Glutamatergic neuron (in vitro differentiated cells): ENCODE results near the gene HHIP. TPM values are rescaled to one million over a fixed set of nuclear protein-coding genes. Genes with fewer than 3 reads are reported as not detected.

Experiments
- DNase-seq: peaks from one replicate; pipeline ENCODE4 v3.0.0; 2022
- H3K27ac Mint-ChIP-seq: one replicate; pipeline ENCODE4 v1.8.0; 2020; ENCODE audit warnings: mild to moderate bottlenecking, mixed read lengths, inconsistent platforms; ENCODE audit not compliant: unreplicated experiment
- H3K27me3 Mint-ChIP-seq: one replicate; pipeline ENCODE4 v1.8.0; 2020; ENCODE audit warnings: mild to moderate bottlenecking, moderate library complexity, mixed read lengths, inconsistent platforms; ENCODE audit not compliant: unreplicated experiment
- H3K36me3 Mint-ChIP-seq: one replicate; pipeline ENCODE4 v1.8.0; 2020; ENCODE audit warnings: mild to moderate bottlenecking, mixed read lengths, inconsistent platforms; ENCODE audit not compliant: unreplicated experiment
- H3K4me1 Mint-ChIP-seq: one replicate; pipeline ENCODE4 v1.8.0; 2020; ENCODE audit warnings: mild to moderate bottlenecking, low read depth, mixed read lengths, inconsistent platforms; ENCODE audit not compliant: unreplicated experiment
- H3K4me3 Mint-ChIP-seq: one replicate; pipeline ENCODE4 v1.8.0; 2020; ENCODE audit warnings: mild to moderate bottlenecking, mixed read lengths, inconsistent platforms; ENCODE audit not compliant: unreplicated experiment
- H3K9me3 Mint-ChIP-seq: one replicate; pipeline ENCODE4 v1.8.0; 2020; ENCODE audit warnings: mild to moderate bottlenecking, moderate library complexity, mixed read lengths, inconsistent platforms; ENCODE audit not compliant: unreplicated experiment
- total RNA-seq: library from RNA; stranded (reverse); fragmentation: NEBNext Ultra II Directional; extraction: Animal tissue kit (Norgen Biotek cat#: 25700); gene quantifications from one replicate; pipeline ENCODE4 v1.2.1, GENCODE V29; 2021; ENCODE audit not compliant: unreplicated experiment
- TF ChIP-seq, protein P1 (sequence below): fragments of 200-600 bp; sonication (generic); IDR thresholded peaks from one replicate; pipeline ENCODE4 v1.5.0; 2021; ENCODE audit not compliant: partially characterized antibody, unreplicated experiment

Gene HHIP
- total RNA-seq, 1 donor from 2014 or later: 9.7 TPM

DNA sequence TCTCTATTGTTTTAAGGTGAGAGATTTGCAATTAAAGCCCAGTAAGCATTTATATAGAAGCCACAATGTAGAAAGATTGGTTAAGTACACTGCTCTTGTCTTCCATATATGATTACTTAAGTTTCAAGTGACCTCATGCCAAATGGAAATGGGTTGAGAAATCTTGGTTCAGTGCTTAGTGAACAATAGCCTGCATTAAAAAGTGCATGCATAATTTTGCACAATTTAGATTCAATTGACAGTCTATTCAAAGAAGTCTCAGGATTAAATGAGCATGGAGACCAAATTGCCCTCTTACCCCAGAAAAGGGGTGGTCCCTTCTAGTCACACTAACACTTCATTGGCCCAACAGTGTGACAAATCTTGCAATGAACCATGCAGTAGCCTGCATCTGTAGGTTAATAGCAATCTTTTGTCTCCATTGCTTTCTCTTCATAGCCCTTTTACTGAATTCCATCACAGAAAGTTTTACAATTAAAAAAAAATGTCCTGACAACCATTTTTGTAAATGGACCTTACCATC, 93.6 kb downstream of the HHIP start:
- Mint-ChIP-seq H3K4me3 (no peak overlapping the region), H3K36me3 (no peaks in the 10 kb centered on the region), H3K9me3 (no peaks in the 10 kb centered on the region), H3K27me3 (no peaks in the 10 kb centered on the region), H3K27ac (no peak overlapping the region), H3K4me1 (peaks cover under 1% of the 10 kb centered on the region)
- DNase-seq: no peak
- TF ChIP-seq, protein P1, sequence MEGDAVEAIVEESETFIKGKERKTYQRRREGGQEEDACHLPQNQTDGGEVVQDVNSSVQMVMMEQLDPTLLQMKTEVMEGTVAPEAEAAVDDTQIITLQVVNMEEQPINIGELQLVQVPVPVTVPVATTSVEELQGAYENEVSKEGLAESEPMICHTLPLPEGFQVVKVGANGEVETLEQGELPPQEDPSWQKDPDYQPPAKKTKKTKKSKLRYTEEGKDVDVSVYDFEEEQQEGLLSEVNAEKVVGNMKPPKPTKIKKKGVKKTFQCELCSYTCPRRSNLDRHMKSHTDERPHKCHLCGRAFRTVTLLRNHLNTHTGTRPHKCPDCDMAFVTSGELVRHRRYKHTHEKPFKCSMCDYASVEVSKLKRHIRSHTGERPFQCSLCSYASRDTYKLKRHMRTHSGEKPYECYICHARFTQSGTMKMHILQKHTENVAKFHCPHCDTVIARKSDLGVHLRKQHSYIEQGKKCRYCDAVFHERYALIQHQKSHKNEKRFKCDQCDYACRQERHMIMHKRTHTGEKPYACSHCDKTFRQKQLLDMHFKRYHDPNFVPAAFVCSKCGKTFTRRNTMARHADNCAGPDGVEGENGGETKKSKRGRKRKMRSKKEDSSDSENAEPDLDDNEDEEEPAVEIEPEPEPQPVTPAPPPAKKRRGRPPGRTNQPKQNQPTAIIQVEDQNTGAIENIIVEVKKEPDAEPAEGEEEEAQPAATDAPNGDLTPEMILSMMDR: no peak

DNA sequence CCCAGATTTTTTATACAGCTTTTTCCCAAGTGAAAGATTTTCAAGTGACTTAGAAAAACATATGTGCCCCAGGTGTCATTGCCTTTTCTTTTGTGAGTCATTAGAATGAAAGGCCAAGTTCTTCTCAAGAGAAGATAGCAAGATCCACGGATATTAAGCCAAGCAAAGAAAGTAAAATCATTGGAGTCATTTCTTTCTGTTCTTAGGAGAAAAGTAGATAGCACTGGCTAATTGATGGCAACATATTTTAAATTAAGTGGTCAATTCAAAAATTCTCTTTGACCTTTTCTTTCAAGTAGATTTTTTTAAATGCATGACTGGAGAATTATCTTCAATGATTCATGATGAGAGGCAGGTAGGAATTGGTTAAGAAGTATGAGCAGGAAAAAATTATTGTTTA, 94.4 kb downstream of the HHIP start:
- Mint-ChIP-seq H3K9me3 (no peaks in the 10 kb centered on the region), H3K4me1 (peaks cover 2% of the 10 kb centered on the region), H3K36me3 (no peaks in the 10 kb centered on the region), H3K4me3 (no peak overlapping the region), H3K27me3 (no peaks in the 10 kb centered on the region), H3K27ac (no peak overlapping the region)
- DNase-seq: no peak
- TF ChIP-seq, protein P1: no peak

DNA sequence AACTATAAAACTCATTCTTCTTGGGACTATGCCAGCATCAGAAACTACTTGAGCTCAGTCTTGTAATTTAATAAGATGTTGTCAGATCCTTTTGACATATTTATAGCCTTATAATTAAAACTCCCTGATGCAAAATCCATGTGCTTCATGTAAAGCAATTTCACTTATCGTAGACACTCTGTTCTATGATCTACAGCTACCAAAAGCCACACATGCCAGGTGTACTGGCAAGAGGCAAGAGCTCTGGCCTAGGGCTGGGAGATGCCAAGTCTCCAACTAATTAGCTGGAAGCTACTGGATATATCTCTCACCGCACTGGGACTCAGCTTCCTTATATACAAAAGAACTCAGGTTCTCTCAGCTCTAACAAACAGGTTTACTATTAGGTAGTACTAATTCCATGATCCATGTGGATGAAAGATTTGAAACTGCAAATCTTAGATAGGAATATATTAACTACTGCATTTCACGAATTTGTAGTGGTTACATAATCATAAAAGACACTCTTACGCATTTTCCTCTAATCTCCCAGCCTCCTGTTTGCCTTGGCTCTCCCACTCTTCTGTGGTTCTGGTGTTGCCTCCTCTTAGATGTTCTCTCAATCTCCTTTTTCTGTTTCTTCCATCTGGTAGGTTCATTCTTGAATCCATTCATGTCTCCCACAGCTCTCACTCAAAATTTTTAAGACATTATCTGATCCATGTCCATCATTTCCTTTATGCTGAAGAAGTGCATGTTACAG, 103.0 kb downstream of the HHIP start:
- DNase-seq: no peak
- Mint-ChIP-seq H3K27ac (no peak overlapping the region), H3K9me3 (no peaks in the 10 kb centered on the region), H3K4me1 (peaks cover 2% of the 10 kb centered on the region), H3K4me3 (no peak overlapping the region), H3K36me3 (no peaks in the 10 kb centered on the region), H3K27me3 (no peaks in the 10 kb centered on the region)
- TF ChIP-seq, protein P1: no peak

DNA sequence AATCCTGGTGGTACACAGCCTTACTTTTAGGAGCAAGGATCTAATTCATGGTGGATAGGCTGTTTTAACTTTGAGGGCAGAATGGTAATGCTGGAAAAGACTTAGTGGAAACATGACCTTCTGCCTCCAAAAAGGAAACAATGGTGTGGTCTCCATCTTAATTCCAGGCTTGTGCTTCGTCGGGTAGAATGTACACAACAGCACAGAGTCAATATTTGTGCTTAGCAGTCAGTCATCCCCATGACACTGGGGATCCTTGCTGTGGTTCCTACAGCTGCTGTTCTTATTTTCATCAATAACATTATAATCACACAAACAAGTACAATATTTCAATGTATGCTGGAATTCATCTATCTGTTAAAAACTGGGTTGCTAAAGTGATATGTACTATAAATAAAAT, 104.4 kb downstream of the HHIP start:
- Mint-ChIP-seq H3K9me3 (no peaks in the 10 kb centered on the region), H3K4me3 (no peak overlapping the region), H3K36me3 (no peaks in the 10 kb centered on the region), H3K4me1 (no peaks in the 10 kb centered on the region), H3K27me3 (no peaks in the 10 kb centered on the region), H3K27ac (no peak overlapping the region)
- no peak for DNase-seq
- TF ChIP-seq, protein P1: no peak
